Osteoblast (primary cell): ENCODE data around the gene PRAC1. TPM values are rescaled to one million over a fixed set of nuclear protein-coding genes. Genes with fewer than 3 reads are reported as not detected.

Source experiments
- DNase-seq: peaks from one replicate; pipeline ENCODE4 v3.0.0; 2011; ENCODE audit warnings: low spot score, mixed read lengths; ENCODE audit not compliant: insufficient read length; ENCODE audit errors: missing footprints
- H2AFZ ChIP-seq: 2 replicates; pipeline ENCODE4 v1.6.0; 2011; ENCODE audit warnings: mild to moderate bottlenecking, low read length
- H3K27ac ChIP-seq: 2 replicates; pipeline ENCODE4 v1.5.1; 2011; ENCODE audit warnings: mild to moderate bottlenecking, low read depth, low read length, moderate library complexity
- H3K27me3 ChIP-seq: 2 replicates; pipeline ENCODE4 v1.6.0; 2012; ENCODE audit warnings: mild to moderate bottlenecking, control low read depth, inconsistent platforms, low read length, moderate library complexity; ENCODE audit not compliant: insufficient read depth
- H3K36me3 ChIP-seq: 2 replicates; pipeline ENCODE4 v1.5.1; 2011; ENCODE audit warnings: mild to moderate bottlenecking, low read length, control low read depth, moderate library complexity; ENCODE audit not compliant: insufficient read depth
- H3K4me1 ChIP-seq: 2 replicates; pipeline ENCODE4 v1.5.1; 2011; ENCODE audit warnings: mild to moderate bottlenecking, low read length, control low read depth, moderate library complexity; ENCODE audit not compliant: insufficient read depth
- H3K4me2 ChIP-seq: 2 replicates; pipeline ENCODE4 v1.6.0; 2011; ENCODE audit warnings: mild to moderate bottlenecking, low read length; ENCODE audit not compliant: insufficient read depth
- H3K4me3 ChIP-seq: fragments of 200-600 bp; sonication (generic); 3 replicates; pipeline ENCODE4 v1.5.1; 2012; ENCODE audit warnings: mild to moderate bottlenecking, low read length, inconsistent platforms; ENCODE audit not compliant: insufficient read depth
- H3K79me2 ChIP-seq: 2 replicates; pipeline ENCODE4 v1.6.0; 2012; ENCODE audit warnings: mild to moderate bottlenecking, low read length, control low read depth, inconsistent platforms; ENCODE audit not compliant: insufficient read depth
- H3K9me3 ChIP-seq: 2 replicates; pipeline ENCODE4 v1.5.1; 2011; ENCODE audit warnings: low read depth, low read length, control low read depth
- H4K20me1 ChIP-seq: 2 replicates; pipeline ENCODE4 v1.6.0; 2012; ENCODE audit warnings: mild to moderate bottlenecking, low read length, control low read depth; ENCODE audit not compliant: insufficient read depth
- CTCF ChIP-seq: IDR thresholded peaks from 2 replicates; pipeline ENCODE4 v1.5.1; 2011; ENCODE audit warnings: mild to moderate bottlenecking, low read depth, low read length, moderate library complexity; ENCODE audit errors: extremely low read depth
- total RNA-seq: library from RNA; depleted of rRNA; stranded (reverse); fragments of >200 nt; gene quantifications from 2 replicates; pipeline ENCODE4 v1.2.3, GENCODE V29; 2012

Gene PRAC1
- total RNA-seq, 1 donor: not detected

- no peaks in the 10 kb centered on the region for H3K79me2 ChIP-seq
- no peak overlapping the region for H2AFZ ChIP-seq
- no peak for DNase-seq
- H3K27ac ChIP-seq: no peak overlapping the region
- H3K4me3 ChIP-seq: no peak overlapping the region
- peaks cover 93% of the 10 kb centered on the region for H3K27me3 ChIP-seq
- no peaks in the 10 kb centered on the region for H3K9me3 ChIP-seq
- H3K4me1 ChIP-seq: no peaks in the 10 kb centered on the region
- H3K4me2 ChIP-seq: no peak overlapping the region
- H4K20me1 ChIP-seq: peaks cover under 1% of the 10 kb centered on the region
- no peak for TF ChIP-seq CTCF
- H3K36me3 ChIP-seq: no peaks in the 10 kb centered on the region
These were observed 10.6 kb upstream of the PRAC1 start for GRCh38 chr17:48732688-48733629.

GRCh38 chr17:48731355-48731754, 9.0 kb upstream of the PRAC1 start:
- H3K36me3 ChIP-seq: no peaks in the 10 kb centered on the region
- TF ChIP-seq CTCF: no peak
- peaks cover 99% of the 10 kb centered on the region for H3K27me3 ChIP-seq
- DNase-seq: no peak
- no peak overlapping the region for H3K27ac ChIP-seq
- no peaks in the 10 kb centered on the region for H3K4me1 ChIP-seq
- H3K4me2 ChIP-seq: no peak overlapping the region
- H3K79me2 ChIP-seq: no peaks in the 10 kb centered on the region
- H2AFZ ChIP-seq: no peak overlapping the region
- H4K20me1 ChIP-seq: peaks cover 3% of the 10 kb centered on the region
- H3K4me3 ChIP-seq: no peak overlapping the region
- H3K9me3 ChIP-seq: no peaks in the 10 kb centered on the region

DNA sequence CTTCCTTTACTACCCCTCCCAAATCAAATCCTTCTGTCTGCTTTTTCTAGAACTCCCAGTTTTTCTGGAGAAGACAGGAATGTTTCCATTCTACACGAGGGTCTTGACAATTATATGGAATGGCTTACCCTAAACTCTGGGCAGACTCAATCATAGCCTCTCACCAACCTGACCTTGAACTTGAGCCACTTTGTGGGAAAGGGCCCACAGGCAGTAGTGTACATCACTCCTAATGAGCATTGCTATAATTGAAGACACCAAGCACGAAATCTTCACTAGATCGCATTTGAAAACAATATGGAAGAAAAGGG, 7.9 kb upstream of the PRAC1 start:
- H3K79me2 ChIP-seq: no peaks in the 10 kb centered on the region
- peaks cover 3% of the 10 kb centered on the region for H4K20me1 ChIP-seq
- no peaks in the 10 kb centered on the region for H3K36me3 ChIP-seq
- H3K27me3 ChIP-seq: peaks cover 99% of the 10 kb centered on the region
- no peaks in the 10 kb centered on the region for H3K9me3 ChIP-seq
- no peak for DNase-seq
- H2AFZ ChIP-seq: no peak overlapping the region
- no peak overlapping the region for H3K27ac ChIP-seq
- TF ChIP-seq CTCF: no peak
- no peak overlapping the region for H3K4me3 ChIP-seq
- H3K4me1 ChIP-seq: peaks cover under 1% of the 10 kb centered on the region
- H3K4me2 ChIP-seq: no peak overlapping the region

- no peak for TF ChIP-seq CTCF
- no peak overlapping the region for H3K4me3 ChIP-seq
- peaks cover 5% of the 10 kb centered on the region for H3K4me1 ChIP-seq
- no peaks in the 10 kb centered on the region for H3K36me3 ChIP-seq
- H3K4me2 ChIP-seq: no peak overlapping the region
- no peaks in the 10 kb centered on the region for H3K9me3 ChIP-seq
- no peak overlapping the region for H3K27ac ChIP-seq
- peaks cover 99% of the 10 kb centered on the region for H3K27me3 ChIP-seq
- H4K20me1 ChIP-seq: peaks cover 3% of the 10 kb centered on the region
- H3K79me2 ChIP-seq: no peaks in the 10 kb centered on the region
- DNase-seq: no peak
- no peak overlapping the region for H2AFZ ChIP-seq
These were observed 7.3 kb upstream of the PRAC1 start for GRCh38 chr17:48729335-48730239.
